Prostate gland (tissue), 2 donors: ENCODE data around the gene INSRR. TPM values are rescaled to one million over a fixed set of nuclear protein-coding genes. Genes with fewer than 3 reads are reported as not detected.

Experiments
- DNase-seq: peaks from one replicate; pipeline ENCODE4 v3.0.0-alpha.2; 2019; ENCODE audit warnings: low spot score
- H3K27ac ChIP-seq, 2 donors: fragments of 200-600 bp; sonication (generic); 2 replicates each; pipeline ENCODE4 v1.5.1; 2017 to 2019
- H3K27me3 ChIP-seq: fragments of 200-600 bp; sonication (generic); replicated peaks from 2 replicates; pipeline ENCODE4 v1.5.1; 2019; ENCODE audit not compliant: insufficient read depth
- H3K36me3 ChIP-seq, 2 donors: fragments of 200-600 bp; sonication (generic); 1 replicate in 1 of 2; 2 replicates in 1 of 2; pipeline versions ENCODE4 v1.5.1 to v1.8.1; 2017 to 2019
- H3K4me1 ChIP-seq: fragments of 200-600 bp; sonication (generic); replicated peaks from 2 replicates; pipeline ENCODE4 v1.5.1; 2019
- H3K4me3 ChIP-seq, 2 donors: fragments of 200-600 bp; sonication (generic); 2 replicates each; pipeline ENCODE4 v1.5.1; 2017 to 2019
- H3K9me3 ChIP-seq: fragments of 200-600 bp; sonication (generic); 2 replicates; pipeline ENCODE4 v1.5.1; 2017
- POLR2A ChIP-seq: fragments of 450-650 bp; IDR thresholded peaks from one replicate; pipeline ENCODE4 v1.6.1; 2016; ENCODE audit warnings: antibody characterized with exemption, mild to moderate bottlenecking
- POLR2AphosphoS5 ChIP-seq: sonication (generic); formaldehyde crosslinking; IDR thresholded peaks from one replicate; pipeline ENCODE4 v1.6.1; 2017; ENCODE audit warnings: antibody characterized with exemption
- WGBS: methylation state at CpG from one replicate; pipeline ENCODE4 v1.1.5; 2018; 5-methylcytosine and 5-hydroxymethylcytosine counted together
- intact Hi-C: fragments of 100-400 bp; cut with DNase I; formaldehyde crosslinking; loops from one replicate; pipeline ENCODE4 v1.14.2; 2022
- total RNA-seq, 2 donors: library from RNA; depleted of rRNA; stranded (reverse); fragments of >200 nt; gene quantifications; one replicate each; pipeline ENCODE4 v1.1.0, GENCODE V29; 2016
- TF ChIP-seq, protein P1 (sequence below), 4 experiments: fragments of 200-600 bp in 2 of 4; fragments of 450-650 bp in 2 of 4; sonication (generic) in 2 of 4; IDR thresholded peaks; 1 replicate in 3 of 4; 2 replicates in 1 of 4; pipeline ENCODE4 v1.5.1; 2016 to 2019; ENCODE audit warnings: antibody characterized with exemption in 4 of 4, mild to moderate bottlenecking in 2 of 4, moderate library complexity in 2 of 4

The INSRR gene
- total RNA-seq, 2 donors from 2014 or later, result 0.18 to 3.0 TPM

DNA sequence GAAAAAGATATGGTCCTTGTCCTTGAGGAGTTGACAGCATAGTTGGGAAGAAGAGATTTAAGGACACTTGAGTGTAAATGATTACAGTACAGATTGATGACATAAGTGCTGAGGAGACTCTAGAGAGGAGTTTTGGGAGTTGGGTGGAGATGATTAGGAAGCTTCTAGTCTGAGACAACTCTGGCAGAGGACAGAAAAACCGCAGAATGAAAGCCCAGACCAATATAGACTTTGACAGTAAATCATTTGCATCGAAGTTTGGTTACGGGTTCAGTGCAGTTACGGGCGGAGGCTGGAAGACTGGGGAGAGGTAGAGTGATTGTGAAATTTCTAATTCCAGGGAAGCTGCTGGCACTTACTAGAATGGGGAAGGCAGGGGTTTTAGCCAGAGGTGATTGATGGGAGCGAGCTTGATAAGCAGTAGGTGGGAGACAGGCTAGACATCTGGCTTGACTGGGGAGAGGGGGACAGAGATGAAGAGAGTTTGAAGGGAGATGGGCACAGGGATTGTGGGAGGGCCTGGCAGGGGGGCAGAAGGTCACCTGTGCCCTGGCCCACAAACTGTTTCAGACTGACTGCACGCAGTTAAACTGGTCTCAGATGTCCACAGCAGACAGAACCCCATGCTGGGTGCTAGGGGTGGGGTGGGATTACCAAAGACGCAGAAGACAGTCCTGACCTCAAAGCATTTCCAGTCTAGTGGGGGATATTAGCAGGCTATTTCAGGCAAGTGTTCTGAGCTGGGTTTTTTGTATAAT, 62.4 kb downstream of the INSRR start:
- H3K4me1 ChIP-seq, result no peaks in the 10 kb centered on the region
- H3K4me3 ChIP-seq, result no peak overlapping the region
- no peaks in the 10 kb centered on the region for H3K27me3 ChIP-seq
- H3K27ac ChIP-seq, result no peak overlapping the region
- no peaks in the 10 kb centered on the region for H3K9me3 ChIP-seq
- DNase-seq, result no peak
- intact Hi-C loops, result no loop called here
- TF ChIP-seq, protein P1, sequence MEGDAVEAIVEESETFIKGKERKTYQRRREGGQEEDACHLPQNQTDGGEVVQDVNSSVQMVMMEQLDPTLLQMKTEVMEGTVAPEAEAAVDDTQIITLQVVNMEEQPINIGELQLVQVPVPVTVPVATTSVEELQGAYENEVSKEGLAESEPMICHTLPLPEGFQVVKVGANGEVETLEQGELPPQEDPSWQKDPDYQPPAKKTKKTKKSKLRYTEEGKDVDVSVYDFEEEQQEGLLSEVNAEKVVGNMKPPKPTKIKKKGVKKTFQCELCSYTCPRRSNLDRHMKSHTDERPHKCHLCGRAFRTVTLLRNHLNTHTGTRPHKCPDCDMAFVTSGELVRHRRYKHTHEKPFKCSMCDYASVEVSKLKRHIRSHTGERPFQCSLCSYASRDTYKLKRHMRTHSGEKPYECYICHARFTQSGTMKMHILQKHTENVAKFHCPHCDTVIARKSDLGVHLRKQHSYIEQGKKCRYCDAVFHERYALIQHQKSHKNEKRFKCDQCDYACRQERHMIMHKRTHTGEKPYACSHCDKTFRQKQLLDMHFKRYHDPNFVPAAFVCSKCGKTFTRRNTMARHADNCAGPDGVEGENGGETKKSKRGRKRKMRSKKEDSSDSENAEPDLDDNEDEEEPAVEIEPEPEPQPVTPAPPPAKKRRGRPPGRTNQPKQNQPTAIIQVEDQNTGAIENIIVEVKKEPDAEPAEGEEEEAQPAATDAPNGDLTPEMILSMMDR (IDR thresholded peaks at IDR 0.05), result no peak
- TF ChIP-seq POLR2A (no peak), POLR2AphosphoS5 (no peak)
- WGBS, result 83% methylated on average over 8 of the region's 8 CpGs
- H3K36me3 ChIP-seq, result peaks cover 12 to 15% of the 10 kb centered on the region in 2 donors

DNA sequence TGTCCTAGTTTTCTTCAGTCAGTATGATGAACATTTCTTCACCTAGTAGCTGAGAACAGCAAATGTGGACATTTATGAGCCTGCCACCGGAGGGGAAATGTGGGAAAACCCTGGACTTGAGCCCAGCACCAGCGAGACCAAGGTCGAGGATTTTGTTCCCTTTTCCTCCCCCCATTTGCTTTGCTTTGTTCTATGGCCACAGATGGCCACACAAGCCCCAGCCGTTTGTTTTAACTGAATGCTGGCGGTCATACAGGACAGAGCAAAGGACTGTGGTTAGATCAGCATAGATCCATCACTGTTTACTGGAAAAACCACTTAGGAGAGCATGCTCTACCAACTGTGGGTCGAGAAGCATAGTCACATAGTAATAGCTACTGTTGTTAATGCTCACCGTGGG, 63.1 kb downstream of the INSRR start:
- peaks cover 12 to 15% of the 10 kb centered on the region in 2 donors for H3K36me3 ChIP-seq

DNA sequence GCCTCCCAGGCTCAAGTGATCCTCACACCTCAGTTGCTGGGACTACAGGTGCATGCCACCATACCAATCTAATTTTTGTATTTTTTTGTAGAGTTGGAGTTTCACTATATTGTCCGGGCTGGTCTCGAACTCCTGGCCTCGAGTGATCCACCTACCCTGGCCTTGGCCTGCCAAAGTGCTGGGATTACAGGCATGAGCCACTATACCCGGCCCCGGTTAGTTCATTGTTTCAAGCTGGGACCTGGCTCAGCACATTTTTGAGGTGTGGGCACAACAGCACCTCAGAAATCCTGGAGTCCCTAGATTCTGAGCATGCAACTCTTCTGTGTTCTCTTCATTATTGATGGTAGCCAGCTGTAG, 63.6 kb downstream of the INSRR start:
- Histone ChIP-seq H3K4me3 (no peak overlapping the region), H3K36me3 (peaks cover 12 to 14% of the 10 kb centered on the region in 2 donors), H3K9me3 (no peaks in the 10 kb centered on the region), H3K27ac (no peak overlapping the region), H3K4me1 (no peaks in the 10 kb centered on the region), H3K27me3 (no peaks in the 10 kb centered on the region)
- WGBS, result 97% methylated on average over 5 of the region's 5 CpGs
- TF ChIP-seq, protein P1 (IDR thresholded peaks at IDR 0.05), result no peak
- no peak for TF ChIP-seq POLR2A
- no peak for TF ChIP-seq POLR2AphosphoS5
- DNase-seq, result no peak
- intact Hi-C loops, result no loop called here

More for the DNA sequence above, 63.1 kb downstream of the INSRR start:
- Histone ChIP-seq H3K27ac (no peak overlapping the region), H3K4me3 (no peak overlapping the region), H3K9me3 (no peaks in the 10 kb centered on the region), H3K4me1 (no peaks in the 10 kb centered on the region), H3K27me3 (no peaks in the 10 kb centered on the region)
- WGBS, result 54% methylated on average over 7 of the region's 7 CpGs
- DNase-seq, result no peak
- TF ChIP-seq POLR2A (no peak), POLR2AphosphoS5 (no peak)
- TF ChIP-seq, protein P1 (IDR thresholded peaks at IDR 0.05), result no peak
- intact Hi-C loops, result no loop called here

DNA sequence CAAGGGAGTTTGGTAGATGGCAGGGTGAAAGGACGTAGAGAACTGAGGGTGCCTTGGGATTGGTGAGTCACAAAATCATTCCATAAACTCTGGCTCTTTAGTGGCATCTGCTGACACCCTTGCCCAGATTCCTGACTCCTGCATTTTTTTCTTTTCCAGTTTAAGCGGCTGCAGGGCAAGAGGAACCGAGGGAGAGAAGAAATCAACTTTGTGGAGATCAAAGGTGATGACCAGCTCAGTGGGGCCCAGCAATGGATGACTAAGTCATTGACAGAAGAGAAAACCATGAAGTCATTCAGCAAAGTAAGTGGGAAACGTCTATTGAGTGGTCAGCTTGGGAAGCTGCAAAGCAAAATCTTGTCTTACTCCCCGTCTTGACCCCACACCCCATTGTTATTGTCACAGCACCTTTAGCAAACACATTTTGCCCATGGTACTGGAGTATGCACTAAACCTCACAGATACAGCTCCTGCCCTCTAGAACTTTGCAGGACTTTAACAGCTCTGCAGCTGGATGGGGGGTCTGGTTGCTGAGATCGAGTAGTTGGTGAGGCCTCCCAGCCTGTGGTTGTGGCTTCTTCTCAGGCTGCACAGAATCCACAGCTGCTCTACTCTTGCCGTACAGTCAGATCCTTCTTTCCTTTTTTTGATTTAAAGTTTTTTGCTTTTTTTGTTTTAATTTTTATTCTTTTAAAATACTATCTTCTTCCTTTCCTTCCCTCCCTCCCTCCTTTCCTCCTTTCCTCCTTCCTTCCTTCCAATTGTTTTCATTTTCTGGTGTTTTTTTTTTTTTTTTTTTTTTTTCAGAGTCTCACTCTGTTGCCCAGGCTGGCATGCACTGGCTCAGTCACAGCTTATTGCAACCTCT, 64.2 kb downstream of the INSRR start:
- intact Hi-C loops, result no loop called here
- peaks cover 7 to 10% of the 10 kb centered on the region in 2 donors for H3K36me3 ChIP-seq
- DNase-seq, result no peak
- no peak overlapping the region for H3K27ac ChIP-seq
- H3K4me3 ChIP-seq, result no peak overlapping the region
- no peaks in the 10 kb centered on the region for H3K27me3 ChIP-seq
- 74% methylated on average over 7 of the region's 7 CpGs for WGBS
- TF ChIP-seq POLR2AphosphoS5, result no peak
- TF ChIP-seq, protein P1 (IDR thresholded peaks at IDR 0.05), result no peak
- no peak for TF ChIP-seq POLR2A
- H3K9me3 ChIP-seq, result no peaks in the 10 kb centered on the region
- no peaks in the 10 kb centered on the region for H3K4me1 ChIP-seq

Other genes with a start within 250 kb of the INSRR start
- gene HAPLN2, start 239.7 kb downstream of the INSRR start, total RNA-seq, result 10 to 100 TPM in 1 of 2 donors, 1 to 10 TPM in 1; 6.1 to 10.2 TPM
- gene BCAN, start 217.0 kb downstream of the INSRR start, total RNA-seq, result 1 to 10 TPM in 1 of 2 donors, not detected in 1; 4.9 TPM
- 10 to 100 TPM; 11.2 to 33.4 TPM for gene NES, start 181.7 kb downstream of the INSRR start, total RNA-seq
- 10 to 100 TPM; 27.3 to 30.8 TPM for gene CRABP2, start 153.5 kb downstream of the INSRR start, total RNA-seq
- gene METTL25B, start 130.6 kb downstream of the INSRR start, total RNA-seq, result 10 to 100 TPM; 62.0 to 69.5 TPM
- 10 to 100 TPM; 19.4 to 34.4 TPM for gene ISG20L2, start 130.4 kb downstream of the INSRR start, total RNA-seq
- 10 to 100 TPM; 55.0 to 67.1 TPM for gene MRPL24, start 118.0 kb downstream of the INSRR start, total RNA-seq
- gene HDGF, start 107.4 kb downstream of the INSRR start, total RNA-seq, result 100 to 1,000 TPM; 124 to 156 TPM
- gene PRCC, start 91.6 kb downstream of the INSRR start, total RNA-seq, result 10 to 100 TPM; 33.0 to 61.5 TPM
- under 1 TPM in 1 of 2 donors, not detected in 1; 0.80 TPM for gene SH2D2A, start 42.3 kb downstream of the INSRR start, total RNA-seq
- gene NTRK1, start 1.7 kb upstream of the INSRR start, total RNA-seq, result 10 to 100 TPM in 1 of 2 donors, under 1 TPM in 1; 0.59 to 31.4 TPM
- 10 to 100 TPM in 1 of 2 donors, 1 to 10 TPM in 1; 3.6 to 20.0 TPM for gene PEAR1, start 34.6 kb upstream of the INSRR start, total RNA-seq
- gene LRRC71, start 61.5 kb upstream of the INSRR start, total RNA-seq, result 1 to 10 TPM in 1 of 2 donors, not detected in 1; 3.7 TPM
- gene ARHGEF11, start 186.6 kb upstream of the INSRR start, total RNA-seq, result 10 to 100 TPM; 38.3 to 92.6 TPM
- gene ETV3L, start 240.7 kb upstream of the INSRR start, total RNA-seq, result not detected